Neural progenitor cell (in vitro differentiated cells): ENCODE measurements around the gene UBE2S.

ENCODE experiments used
- CTCF ChIP-seq: fragments of 200-600 bp; sonication (generic); IDR thresholded peaks from 2 replicates; pipeline ENCODE4 v1.5.1; 2017; ENCODE audit warnings: antibody characterized with exemption, mild to moderate bottlenecking
- EZH2 ChIP-seq: fragments of 200-600 bp; sonication (generic); IDR thresholded peaks from 2 replicates; pipeline ENCODE4 v1.6.1; 2017; ENCODE audit warnings: antibody characterized with exemption, mild to moderate bottlenecking, moderate library complexity
- EZH2phosphoT487 ChIP-seq: fragments of 200-600 bp; sonication (generic); IDR thresholded peaks from 2 replicates; pipeline ENCODE4 v1.6.1; 2017; ENCODE audit warnings: antibody characterized with exemption

GRCh38 chr19:55405638-55406037 is 1.9 kb downstream of the UBE2S start:
- no peak for TF ChIP-seq CTCF
- no peak for TF ChIP-seq EZH2
- no peak for TF ChIP-seq EZH2phosphoT487
